Measurements from ENCODE around the gene PDE1A. TPM values are rescaled to one million over a fixed set of nuclear protein-coding genes. Genes with fewer than 3 reads are reported as not detected.

Gene PDE1A
- total RNA-seq, 1 donor from 2014 or later: 27.8 TPM

DNA sequence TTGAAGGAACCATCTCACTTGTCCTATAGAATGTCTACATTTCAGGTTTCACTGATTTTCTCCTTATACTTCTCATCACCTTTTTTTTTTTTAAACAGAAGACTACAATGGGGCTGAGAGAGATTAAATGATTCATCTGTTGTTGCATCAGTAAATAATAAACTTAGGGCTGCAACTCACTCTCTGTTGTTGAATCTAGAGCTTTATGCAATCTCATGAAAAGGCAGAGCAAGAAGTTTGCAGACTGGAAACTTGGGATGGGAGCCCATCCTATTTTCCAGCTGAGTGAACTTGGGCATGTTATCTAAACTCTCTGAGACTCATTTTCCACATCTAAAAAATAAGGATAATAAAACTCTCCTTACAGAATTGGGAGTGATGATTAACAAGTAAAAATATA lies 58.4 kb downstream of the PDE1A start:
- Mint-ChIP-seq H3K4me1 (peaks cover 18% of the 10 kb centered on the region), H3K9me3 (peaks cover 7% of the 10 kb centered on the region), H3K27me3 (ENCODE audit: low read depth) (no peaks in the 10 kb centered on the region), H3K36me3 (ENCODE audit: low read depth) (peaks cover 17% of the 10 kb centered on the region), H3K4me3 (no peak overlapping the region), H3K27ac (ENCODE audit: unreplicated experiment) (no peak overlapping the region)
- no peak for DNase-seq (ENCODE audit: low read depth, low spot score)
- TF ChIP-seq, protein P1, sequence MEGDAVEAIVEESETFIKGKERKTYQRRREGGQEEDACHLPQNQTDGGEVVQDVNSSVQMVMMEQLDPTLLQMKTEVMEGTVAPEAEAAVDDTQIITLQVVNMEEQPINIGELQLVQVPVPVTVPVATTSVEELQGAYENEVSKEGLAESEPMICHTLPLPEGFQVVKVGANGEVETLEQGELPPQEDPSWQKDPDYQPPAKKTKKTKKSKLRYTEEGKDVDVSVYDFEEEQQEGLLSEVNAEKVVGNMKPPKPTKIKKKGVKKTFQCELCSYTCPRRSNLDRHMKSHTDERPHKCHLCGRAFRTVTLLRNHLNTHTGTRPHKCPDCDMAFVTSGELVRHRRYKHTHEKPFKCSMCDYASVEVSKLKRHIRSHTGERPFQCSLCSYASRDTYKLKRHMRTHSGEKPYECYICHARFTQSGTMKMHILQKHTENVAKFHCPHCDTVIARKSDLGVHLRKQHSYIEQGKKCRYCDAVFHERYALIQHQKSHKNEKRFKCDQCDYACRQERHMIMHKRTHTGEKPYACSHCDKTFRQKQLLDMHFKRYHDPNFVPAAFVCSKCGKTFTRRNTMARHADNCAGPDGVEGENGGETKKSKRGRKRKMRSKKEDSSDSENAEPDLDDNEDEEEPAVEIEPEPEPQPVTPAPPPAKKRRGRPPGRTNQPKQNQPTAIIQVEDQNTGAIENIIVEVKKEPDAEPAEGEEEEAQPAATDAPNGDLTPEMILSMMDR (conservative IDR thresholded peaks at IDR 0.05): no peak

DNA sequence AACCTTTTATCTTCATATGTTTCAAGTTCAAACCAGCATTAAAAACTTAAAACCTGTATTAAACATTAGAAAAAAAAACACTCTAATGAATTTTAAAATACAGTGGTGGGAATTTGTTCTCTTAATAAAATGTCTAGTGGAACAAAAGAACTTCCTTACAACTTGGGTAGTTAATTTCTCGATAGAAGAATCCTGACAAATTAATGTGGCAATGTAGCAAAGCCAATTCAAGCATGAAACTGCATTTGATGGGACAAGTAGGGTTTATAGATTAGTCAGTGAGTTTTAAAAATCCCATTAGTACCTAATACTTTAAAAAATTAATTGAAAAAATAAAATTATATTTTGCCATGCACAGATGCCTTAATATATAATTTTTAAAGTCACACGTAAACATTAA lies 59.4 kb downstream of the PDE1A start:
- peaks cover 3% of the 10 kb centered on the region for H3K9me3 Mint-ChIP-seq
- H3K27me3 Mint-ChIP-seq (ENCODE audit: low read depth): no peaks in the 10 kb centered on the region
- H3K4me3 Mint-ChIP-seq: no peak overlapping the region
- peaks cover 9% of the 10 kb centered on the region for H3K4me1 Mint-ChIP-seq
- H3K36me3 Mint-ChIP-seq (ENCODE audit: low read depth): peaks cover 9% of the 10 kb centered on the region
- H3K27ac Mint-ChIP-seq (ENCODE audit: unreplicated experiment): no peak overlapping the region
- DNase-seq (ENCODE audit: low read depth, low spot score): no peak
- TF ChIP-seq, protein P1 (conservative IDR thresholded peaks at IDR 0.05): no peak

DNA sequence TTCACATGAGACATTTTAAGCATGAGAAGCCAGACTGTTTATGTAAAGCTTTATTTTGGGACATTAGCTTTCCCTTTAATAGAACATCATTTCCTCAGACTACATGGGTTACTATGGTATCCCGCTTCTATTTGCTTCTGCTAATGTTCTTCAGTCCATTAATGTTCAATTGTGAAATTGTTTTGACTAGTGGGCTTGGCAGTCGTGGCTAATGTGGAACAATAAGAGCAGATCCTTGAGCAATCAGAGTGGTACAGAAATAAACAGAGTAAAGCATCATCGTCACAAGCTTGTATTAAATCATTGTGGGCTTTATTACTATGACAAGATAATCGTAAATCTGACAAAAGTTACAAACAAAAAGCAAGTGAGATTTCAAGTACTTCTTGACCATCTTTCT lies 60.2 kb downstream of the PDE1A start:
- H3K4me3 Mint-ChIP-seq: no peak overlapping the region
- peaks cover 9% of the 10 kb centered on the region for H3K36me3 Mint-ChIP-seq (ENCODE audit: low read depth)
- peaks cover 3% of the 10 kb centered on the region for H3K9me3 Mint-ChIP-seq
- H3K27me3 Mint-ChIP-seq (ENCODE audit: low read depth): no peaks in the 10 kb centered on the region
- TF ChIP-seq, protein P1 (conservative IDR thresholded peaks at IDR 0.05): no peak
- H3K27ac Mint-ChIP-seq (ENCODE audit: unreplicated experiment): no peak overlapping the region
- peaks cover 9% of the 10 kb centered on the region for H3K4me1 Mint-ChIP-seq
- no peak for DNase-seq (ENCODE audit: low read depth, low spot score)

DNA sequence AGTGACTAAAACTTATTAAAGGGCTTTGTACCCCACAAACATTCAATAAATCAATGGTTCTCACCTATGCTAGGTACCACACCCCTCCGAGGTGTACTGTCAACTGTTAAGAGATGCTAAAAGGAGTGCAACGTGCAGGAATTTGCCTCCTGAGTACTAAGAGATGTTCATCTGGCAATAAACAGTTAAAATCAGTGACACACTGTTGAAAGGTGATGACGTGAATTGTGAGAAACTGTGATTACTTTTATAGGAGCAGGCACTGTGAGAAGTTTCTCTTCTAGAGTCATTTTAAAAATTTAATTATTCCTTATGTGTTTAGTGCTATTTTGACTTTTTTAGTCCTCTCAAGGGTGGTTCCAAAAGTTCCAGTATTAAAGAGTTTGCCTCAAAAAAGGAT lies 61.0 kb downstream of the PDE1A start:
- H3K4me1 Mint-ChIP-seq: peaks cover 9% of the 10 kb centered on the region
- no peak overlapping the region for H3K4me3 Mint-ChIP-seq
- TF ChIP-seq, protein P1 (conservative IDR thresholded peaks at IDR 0.05): no peak
- no peaks in the 10 kb centered on the region for H3K27me3 Mint-ChIP-seq (ENCODE audit: low read depth)
- no peak overlapping the region for H3K27ac Mint-ChIP-seq (ENCODE audit: unreplicated experiment)
- no peak for DNase-seq (ENCODE audit: low read depth, low spot score)
- peaks cover 3% of the 10 kb centered on the region for H3K9me3 Mint-ChIP-seq
- H3K36me3 Mint-ChIP-seq (ENCODE audit: low read depth): peaks cover 9% of the 10 kb centered on the region

DNA sequence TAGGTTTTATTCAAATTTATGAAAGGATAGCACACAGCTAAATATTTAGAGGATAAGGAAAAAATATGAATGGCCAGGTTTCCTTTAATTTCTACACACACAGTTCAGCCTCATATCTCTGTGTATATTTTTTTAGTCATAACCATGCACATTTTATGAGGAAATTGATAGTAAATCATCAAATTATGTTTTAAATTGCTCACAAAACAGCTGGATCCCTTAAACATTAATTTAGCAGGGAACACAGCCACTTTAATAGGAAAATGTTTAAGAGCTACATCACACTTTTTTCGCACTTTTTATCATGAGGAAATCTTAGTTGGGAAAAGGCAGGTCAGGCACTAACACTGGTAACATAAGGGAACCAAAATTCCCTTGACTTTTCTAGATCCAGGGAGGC lies 65.4 kb downstream of the PDE1A start:
- TF ChIP-seq, protein P1 (conservative IDR thresholded peaks at IDR 0.05): no peak
- Mint-ChIP-seq H3K27me3 (ENCODE audit: low read depth) (no peaks in the 10 kb centered on the region), H3K4me3 (no peak overlapping the region), H3K27ac (ENCODE audit: unreplicated experiment) (no peak overlapping the region), H3K36me3 (ENCODE audit: low read depth) (peaks cover 2% of the 10 kb centered on the region), H3K4me1 (no peaks in the 10 kb centered on the region), H3K9me3 (peaks cover 3% of the 10 kb centered on the region)
- no peak for DNase-seq (ENCODE audit: low read depth, low spot score)

All from neural crest cell (in vitro differentiated cells).